B cell (primary cell): ENCODE measurements around the gene ANKMY2. TPM values are rescaled to one million over a fixed set of nuclear protein-coding genes. Genes with fewer than 3 reads are reported as not detected.

Experiments
- ATAC-seq: fragments of 200-7000 bp; cut with Tn5 transposase; one replicate; pipeline ENCODE4 v1.10.0; 2021; ENCODE audit warnings: low read depth, mild to moderate bottlenecking, moderate number of reproducible peaks, moderate library complexity
- CTCF ChIA-PET: fragments of 350-600 bp; sonication (Branson Sonifier 250); formaldehyde crosslinking; loops from one replicate; lab custom pipeline; 2021; ENCODE audit warnings: antibody characterized with exemption, inconsistent platforms; lab: Charles Lee
- POLR2A ChIA-PET: fragments of 350-600 bp; sonication (Branson Sonifier 250); formaldehyde crosslinking; loops from one replicate; lab custom pipeline; 2021; ENCODE audit warnings: antibody characterized with exemption; lab: Charles Lee
- DNase-seq: peaks from one replicate; pipeline ENCODE4 v3.0.0; 2013
- H2AFZ ChIP-seq: 2 replicates; pipeline ENCODE4 v1.6.1; 2012; ENCODE audit warnings: mild to moderate bottlenecking, low read depth, low read length; ENCODE audit not compliant: insufficient read depth, poor library complexity, severe bottlenecking
- H3K27ac ChIP-seq, 2 donors: 1 replicate in 1 of 2; 2 replicates in 1 of 2; pipeline ENCODE4 v1.5.1; 2012 to 2013; ENCODE audit warnings: low read length in 2 of 2, mild to moderate bottlenecking in 2 of 2, moderate library complexity in 1 of 2
- H3K27me3 ChIP-seq, 4 experiments: fragments of 200-600 bp in 1 of 4; sonication (generic) in 1 of 4; replicated peaks in 1 of 4; 1 replicate in 2 of 4; 2 replicates in 2 of 4; pipeline versions ENCODE4 v1.6.1 to v1.7.0; 2013 to 2016; ENCODE audit warnings: low read length in 3 of 4, mild to moderate bottlenecking in 2 of 4, mixed read lengths in 1 of 4, moderate library complexity in 1 of 4; ENCODE audit not compliant: insufficient read depth in 4 of 4, control insufficient read depth in 3 of 4; ENCODE audit errors: control extremely low read depth in 1 of 4
- H3K36me3 ChIP-seq, 2 experiments: replicated peaks in 1 of 2; 1 replicate in 1 of 2; 2 replicates in 1 of 2; pipeline versions ENCODE4 v1.6.1 to v1.7.1; 2013; ENCODE audit warnings: low read length in 1 of 2; ENCODE audit not compliant: insufficient read depth in 2 of 2, control insufficient read depth in 1 of 2; ENCODE audit errors: control extremely low read depth in 1 of 2, extremely low read depth in 1 of 2
- H3K4me1 ChIP-seq, 2 donors: fragments of 200-600 bp in 1 of 2; sonication (generic) in 1 of 2; 1 replicate in 1 of 2; 2 replicates in 1 of 2; pipeline versions ENCODE4 v1.5.1 to v1.6.1; 2013 to 2017; ENCODE audit warnings: low read length in 2 of 2; ENCODE audit not compliant: control insufficient read depth in 2 of 2, insufficient read depth in 2 of 2
- H3K4me2 ChIP-seq: replicated peaks from 2 replicates; pipeline ENCODE3; 2012; ENCODE audit warnings: mild to moderate bottlenecking, low read depth, low read length; ENCODE audit not compliant: poor library complexity, severe bottlenecking
- H3K4me3 ChIP-seq, 5 experiments: fragments of 200-600 bp in 1 of 5; sonication (generic) in 1 of 5; 1 replicate in 3 of 5; 2 replicates in 2 of 5; pipeline versions ENCODE4 v1.5.1 to v1.7.0; 2011 to 2016; ENCODE audit warnings: low read length in 4 of 5, mild to moderate bottlenecking in 4 of 5, low read depth in 2 of 5, control low read depth in 1 of 5, moderate library complexity in 1 of 5; ENCODE audit not compliant: insufficient read depth in 1 of 5; ENCODE audit errors: control extremely low read depth in 1 of 5, extremely low read depth in 1 of 5
- H3K79me2 ChIP-seq: fragments of 200-600 bp; sonication (generic); one replicate; pipeline ENCODE4 v1.6.0; 2016; ENCODE audit warnings: low read length; ENCODE audit not compliant: control insufficient read depth, insufficient read depth
- H3K9ac ChIP-seq: fragments of 200-600 bp; sonication (generic); 2 replicates; pipeline ENCODE4 v1.6.1; 2017; ENCODE audit warnings: mild to moderate bottlenecking, low read length, moderate library complexity
- H3K9me3 ChIP-seq, 3 donors: one replicate each; pipeline versions ENCODE4 v1.6.1 to v1.7.1; 2013; ENCODE audit warnings: low read length in 2 of 3; ENCODE audit not compliant: control insufficient read depth in 2 of 3, insufficient read depth in 1 of 3; ENCODE audit errors: control extremely low read depth in 1 of 3
- H4K20me1 ChIP-seq: 2 replicates; pipeline ENCODE4 v1.6.0; 2012; ENCODE audit warnings: mild to moderate bottlenecking, low read length; ENCODE audit not compliant: insufficient read depth, control insufficient read depth, poor library complexity, severe bottlenecking
- H3K27ac Mint-ChIP-seq: one replicate; pipeline ENCODE4 v1.8.0; 2021; ENCODE audit warnings: mixed read lengths
- H3K27me3 Mint-ChIP-seq: one replicate; pipeline ENCODE4 v1.8.0; 2021; ENCODE audit warnings: mixed read lengths
- H3K4me1 Mint-ChIP-seq: one replicate; pipeline ENCODE4 v1.8.0; 2021; ENCODE audit warnings: mixed read lengths
- H3K4me3 Mint-ChIP-seq: one replicate; pipeline ENCODE4 v1.8.0; 2021; ENCODE audit warnings: mixed read lengths
- H3K9me3 Mint-ChIP-seq: one replicate; pipeline ENCODE4 v1.8.0; 2022; ENCODE audit warnings: mixed read lengths; ENCODE audit not compliant: insufficient read depth
- CTCF ChIP-seq: fragments of 200-600 bp; IDR thresholded peaks from one replicate; pipeline ENCODE4 v1.8.0; 2022; ENCODE audit warnings: antibody characterized with exemption, mild to moderate bottlenecking
- EZH2 ChIP-seq: IDR thresholded peaks from 2 replicates; pipeline ENCODE4 v1.6.1; 2012; ENCODE audit warnings: borderline replicate concordance, low read depth, mild to moderate bottlenecking, moderate library complexity, low read length; ENCODE audit not compliant: insufficient read depth, poor library complexity, severe bottlenecking
- WGBS: methylation state at CpG from one replicate; pipeline ENCODE4 v1.1.5; 2013; ENCODE audit warnings: missing lambda C conversion rate; ENCODE audit not compliant: insufficient coverage; 5-methylcytosine and 5-hydroxymethylcytosine counted together
- intact Hi-C: fragments of 100-400 bp; cut with micrococcal nuclease; formaldehyde crosslinking; loops from one replicate; pipeline ENCODE4 v1.10.0; 2022
- polyA minus RNA-seq: library from RNA; depleted of rRNA, polyadenylated mRNA; stranded (reverse); fragments of >200 nt; gene quantifications from 2 replicates; pipeline ENCODE4 v1.2.3, GENCODE V29; 2012
- polyA plus RNA-seq: library from polyadenylated mRNA; depleted of rRNA; stranded (reverse); fragments of >200 nt; gene quantifications from 2 replicates; pipeline ENCODE4 v1.2.3, GENCODE V29; 2012
- total RNA-seq, 2 donors: library from RNA; stranded (reverse); fragments of 120-200 nt in 1 of 2; gene quantifications; 1 replicate in 1 of 2; 2 replicates in 1 of 2; pipeline versions ENCODE4 v1.2.3 to v1.2.4, GENCODE V29; 2013 to 2022

ANKMY2 gene
- total RNA-seq: 17.8 and 18.2 TPM in 2 replicates
- total RNA-seq (2013): 14.6 TPM
- polyA plus RNA-seq: 7.6 and 8.3 TPM in 2 replicates
- polyA minus RNA-seq: 4.9 and 7.7 TPM in 2 replicates

- peak; percentile 86 for ATAC-seq
- 0% methylated on average over 72 of the region's 73 CpGs for WGBS
- Histone ChIP-seq H2AFZ (peak within 1 kb of the TSS; percentile 86), H3K27me3 (no peaks in the 10 kb centered on the region), H3K27ac (peak within 1 kb of the TSS; percentile 84 to 89), H4K20me1 (peaks cover 19% of the 10 kb centered on the region), H3K4me1 (peaks cover 20 to 26% of the 10 kb centered on the region in 2 donors), H3K9me3 (no peaks in the 10 kb centered on the region), H3K79me2 (peaks cover 70% of the 10 kb centered on the region), H3K4me3 (peak within 1 kb of the TSS; percentile 75 to 99 (median 91)), H3K4me2 (peak within 1 kb of the TSS; percentile 93), H3K36me3 (no peaks in the 10 kb centered on the region), H3K9ac (peak within 1 kb of the TSS; percentile 95)
- Mint-ChIP-seq H3K9me3 (no peaks in the 10 kb centered on the region), H3K4me3 (peak within 1 kb of the TSS; percentile 99), H3K27me3 (no peaks in the 10 kb centered on the region), H3K4me1 (peaks cover 61% of the 10 kb centered on the region), H3K27ac (peak within 1 kb of the TSS; percentile 99)
- ChIA-PET CTCF (interaction anchor here (0.6 to 1.6 kb wide), 5 partner anchors 43 to 272 kb away, joined by 3 to 6 read pairs (median 3); no protein-coding TSS in a partner anchor), POLR2A (interaction anchor here (0.7 to 1.6 kb wide), 3 partner anchors 36 to 277 kb away, joined by 4 to 7 read pairs (median 4); partner anchors contain the start of gene CRPPA)
- DNase-seq: peak; percentile 96
- intact Hi-C loops: loop anchor here (1.0 to 10.0 kb wide), 6 partner anchors 36 to 1699 kb away; partner anchors contain the start of genes AHR and TSPAN13
- TF ChIP-seq EZH2 (no peak), CTCF (no peak)
Observed at GRCh38 chr7:16645593-16646471, at the start of gene ANKMY2, which contains the start of gene BZW2. Gene ANKMY2 (minus strand): TSS chr7:16645754. CDS start chr7:16645573, 181 bp downstream. Gene BZW2 (plus strand): TSS chr7:16646181. CDS start chr7:16665444, 19,263 bp downstream.
